Measurements from ENCODE around the gene CACNA2D3.

- TF ChIP-seq, protein P1, sequence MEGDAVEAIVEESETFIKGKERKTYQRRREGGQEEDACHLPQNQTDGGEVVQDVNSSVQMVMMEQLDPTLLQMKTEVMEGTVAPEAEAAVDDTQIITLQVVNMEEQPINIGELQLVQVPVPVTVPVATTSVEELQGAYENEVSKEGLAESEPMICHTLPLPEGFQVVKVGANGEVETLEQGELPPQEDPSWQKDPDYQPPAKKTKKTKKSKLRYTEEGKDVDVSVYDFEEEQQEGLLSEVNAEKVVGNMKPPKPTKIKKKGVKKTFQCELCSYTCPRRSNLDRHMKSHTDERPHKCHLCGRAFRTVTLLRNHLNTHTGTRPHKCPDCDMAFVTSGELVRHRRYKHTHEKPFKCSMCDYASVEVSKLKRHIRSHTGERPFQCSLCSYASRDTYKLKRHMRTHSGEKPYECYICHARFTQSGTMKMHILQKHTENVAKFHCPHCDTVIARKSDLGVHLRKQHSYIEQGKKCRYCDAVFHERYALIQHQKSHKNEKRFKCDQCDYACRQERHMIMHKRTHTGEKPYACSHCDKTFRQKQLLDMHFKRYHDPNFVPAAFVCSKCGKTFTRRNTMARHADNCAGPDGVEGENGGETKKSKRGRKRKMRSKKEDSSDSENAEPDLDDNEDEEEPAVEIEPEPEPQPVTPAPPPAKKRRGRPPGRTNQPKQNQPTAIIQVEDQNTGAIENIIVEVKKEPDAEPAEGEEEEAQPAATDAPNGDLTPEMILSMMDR (IDR thresholded peaks at IDR 0.05; ENCODE audit: low read length): no peak
- TF ChIP-seq EZH2 (optimal IDR thresholded peaks at IDR 0.05; ENCODE audit: low read depth, low read length) (no peak), EZH2phosphoT487 (IDR thresholded peaks at IDR 0.05; ENCODE audit: low read length) (no peak)
Observed at GRCh38 chr3:54661151-54661550, 538.8 kb downstream of the CACNA2D3 start.
